H1 (cell line): ENCODE data around the gene ARID5B. TPM values are rescaled to one million over a fixed set of nuclear protein-coding genes. Genes with fewer than 3 reads are reported as not detected.

Experiments used
- HDAC2 ChIP-seq, 2 experiments: fragments of 300-600 bp in 1 of 2; sonication (generic) in 1 of 2; IDR thresholded peaks; 2 replicates each; pipeline ENCODE4 v1.6.1; 2011 to 2012; ENCODE audit warnings: low read depth in 2 of 2, low read length in 2 of 2, mild to moderate bottlenecking in 2 of 2, moderate library complexity in 2 of 2, borderline replicate concordance in 1 of 2, inconsistent platforms in 1 of 2
- NANOG ChIP-seq: IDR thresholded peaks from 2 replicates; pipeline ENCODE4 v1.6.1; 2011; ENCODE audit warnings: low read length, low read depth, mild to moderate bottlenecking, inconsistent platforms; ENCODE audit not compliant: insufficient read depth, poor library complexity, severe bottlenecking
- SP4 ChIP-seq: IDR thresholded peaks from 2 replicates; pipeline ENCODE4 v1.6.1; 2012; ENCODE audit warnings: low read length, inconsistent platforms
- SUZ12 ChIP-seq: fragments of 200-600 bp; sonication (generic); IDR thresholded peaks from 2 replicates; pipeline ENCODE4 v1.6.1; 2012; ENCODE audit warnings: mild to moderate bottlenecking, inconsistent platforms, low read length, moderate library complexity, mixed read lengths
- polyA plus RNA-seq, 7 experiments: library from polyadenylated mRNA; depleted of rRNA in 3 of 7; stranded (reverse) in 5 of 7; unstranded in 2 of 7; fragments of >200 nt in 5 of 7; fragments of 200-250 nt in 2 of 7; gene quantifications; 1 replicate in 5 of 7; 2 replicates in 1 of 7; 4 replicates in 1 of 7; pipeline versions ENCODE4 v1.2.1 to v1.2.3, GENCODE V29; 2011 to 2013; ENCODE audit warnings: missing spikeins in 2 of 7, mixed read lengths in 2 of 7
- total RNA-seq: library from RNA; stranded (reverse); fragmentation: NEBNext Ultra II Directional; extraction: Animal tissue kit (Norgen Biotek cat#: 25700); gene quantifications from 2 replicates; pipeline ENCODE4 v1.2.1, GENCODE V29; 2021

The ARID5B gene
- total and polyA plus RNA-seq, 2 of the 8 experiments (the other 6 are each of a cell fraction or from before 2014, with no cell fraction given): 0.21 to 1.1 TPM

- TF ChIP-seq NANOG: no peak
- TF ChIP-seq HDAC2 (IDR thresholded peaks at IDR 0.05; ENCODE audit: borderline replicate concordance in 1 of 2, low read depth in 2 of 2, low read length in 2 of 2): no peak
- no peak for TF ChIP-seq SUZ12
- TF ChIP-seq SP4: no peak
Measured at GRCh38 chr10:62058896-62059216, 157.4 kb downstream of the ARID5B start (continued).
